HG03097 (cell line): ENCODE measurements around the gene NIFK.
"Not testable (repeated sequence)": the region's sequence is repeated elsewhere in the genome, so short reads cannot be mapped to it uniquely, and the experiment has no call there.

ENCODE experiments used
- ATAC-seq: cut with Tn5 transposase; IDR thresholded peaks from one replicate; pipeline ENCODE4 v1.9.1; 2021; ENCODE audit not compliant: unreplicated experiment, low FRiP score

NIFK gene

GRCh38 chr2:121697108-121697631 is 39.5 kb downstream of the NIFK start:
- ATAC-seq, result no peak

GRCh38 chr2:121696410-121696930 is 40.2 kb downstream of the NIFK start:
- ATAC-seq, result no peak

DNA sequence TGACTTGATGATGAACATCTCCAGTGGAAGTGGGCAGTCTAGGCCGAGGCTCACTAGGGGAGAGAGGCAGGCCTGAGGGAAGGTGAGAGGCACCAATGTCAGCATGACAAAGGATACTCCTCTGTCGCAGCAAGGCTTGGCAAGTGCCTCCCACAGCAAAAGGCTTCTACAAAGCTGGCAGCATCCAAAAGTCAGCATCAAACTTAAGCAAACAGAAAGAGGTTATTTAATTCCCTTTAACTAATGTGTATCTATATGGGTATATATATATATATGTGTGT is 41.6 kb downstream of the NIFK start:
- no peak for ATAC-seq

DNA sequence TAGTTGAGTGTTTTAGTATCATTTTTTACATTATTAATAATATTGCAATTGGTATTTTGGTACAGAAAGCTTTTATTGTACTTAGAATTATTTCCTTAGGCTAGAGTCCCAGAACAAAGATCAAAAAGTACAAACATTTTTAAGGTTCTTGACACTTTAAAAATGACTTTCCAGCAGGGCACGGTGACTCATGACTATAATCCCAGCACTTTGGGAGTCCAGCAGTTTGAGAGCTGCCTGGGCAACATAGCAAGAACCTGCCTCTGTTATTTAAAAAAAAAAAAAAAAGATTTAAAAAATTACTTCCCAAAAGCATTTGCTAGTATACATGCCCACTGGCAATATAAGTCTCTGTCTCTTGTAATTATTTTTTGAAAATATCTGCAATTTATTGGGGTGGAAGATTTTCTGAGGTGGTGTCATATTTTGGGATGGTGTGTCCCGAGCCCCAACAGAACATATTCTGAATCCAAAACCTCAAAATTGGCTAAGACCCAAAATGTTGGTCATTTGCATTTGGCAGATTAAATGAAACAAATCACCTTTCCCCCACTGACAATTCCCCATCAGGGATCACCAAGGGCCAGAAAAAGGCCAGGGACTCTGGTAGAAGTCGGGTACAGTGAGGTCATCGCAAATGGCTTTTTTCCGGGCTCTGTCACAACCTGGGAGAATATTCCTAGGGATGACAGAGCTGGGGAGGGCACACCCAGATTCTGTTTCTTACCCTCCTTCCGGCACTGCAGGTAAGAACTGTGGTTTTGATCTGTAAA is 42.1 kb downstream of the NIFK start:
- ATAC-seq, result no peak

- ATAC-seq, result not testable (repeated sequence)
Observed at GRCh38 chr2:121690572-121690971, 46.1 kb downstream of the NIFK start.

GRCh38 chr2:121690095-121690494 is 46.6 kb downstream of the NIFK start:
- no peak for ATAC-seq

DNA sequence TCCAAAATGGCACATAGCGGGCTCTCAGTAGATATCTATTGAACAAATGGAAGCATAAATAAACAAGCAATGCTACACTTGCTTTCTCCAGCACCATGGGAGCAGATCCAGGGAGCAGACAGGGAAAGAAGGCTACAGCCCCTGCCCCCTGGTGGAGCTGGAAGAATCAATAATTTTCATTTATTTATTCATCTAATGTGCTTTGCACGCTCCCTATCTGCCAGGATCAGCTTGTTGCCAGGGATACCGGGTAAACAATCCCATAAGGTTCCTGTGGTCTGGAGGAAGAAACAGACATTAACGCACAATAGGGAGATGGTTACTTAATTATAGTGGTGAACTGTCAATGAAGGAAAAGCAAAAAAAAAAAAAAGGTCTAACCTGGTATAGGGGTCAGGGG is 47.3 kb downstream of the NIFK start:
- ATAC-seq, result no peak

DNA sequence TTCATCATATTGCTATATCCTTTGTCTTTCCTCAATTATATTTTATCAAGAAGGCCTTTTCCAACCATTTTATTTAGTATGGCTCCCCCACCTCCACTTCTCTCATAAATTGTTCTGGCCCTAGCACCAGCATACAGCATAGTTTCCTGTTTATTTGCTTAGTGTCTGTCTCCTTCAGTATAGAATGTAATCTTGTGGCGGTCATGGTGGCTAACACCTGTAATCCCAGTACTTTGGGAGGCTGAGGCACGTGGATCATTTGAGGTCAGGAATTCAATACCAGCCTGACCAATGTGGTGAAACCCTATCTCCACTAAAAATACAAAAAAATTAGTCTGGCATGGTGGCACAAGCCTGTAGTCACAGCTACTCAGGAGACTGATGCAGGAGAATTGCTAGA is 47.9 kb downstream of the NIFK start:
- ATAC-seq, result no peak

GRCh38 chr2:121686902-121687301 is 49.8 kb downstream of the NIFK start:
- no peak for ATAC-seq

- no peak for ATAC-seq
Observed at GRCh38 chr2:121686218-121686617, 50.5 kb downstream of the NIFK start.

- no peak for ATAC-seq
Observed at GRCh38 chr2:121682396-121683298, 54.0 kb downstream of the NIFK start.

GRCh38 chr2:121677855-121678254 is 58.8 kb downstream of the NIFK start:
- ATAC-seq, result no peak
